ENCODE data around the gene FANCC.
A peak's percentile ranks its signal among the peaks of the same experiment; 100 is the strongest.
"Not testable (repeated sequence)": the region's sequence is repeated elsewhere in the genome, so short reads cannot be mapped to it uniquely, and the experiment has no call there.

Gene FANCC

DNA sequence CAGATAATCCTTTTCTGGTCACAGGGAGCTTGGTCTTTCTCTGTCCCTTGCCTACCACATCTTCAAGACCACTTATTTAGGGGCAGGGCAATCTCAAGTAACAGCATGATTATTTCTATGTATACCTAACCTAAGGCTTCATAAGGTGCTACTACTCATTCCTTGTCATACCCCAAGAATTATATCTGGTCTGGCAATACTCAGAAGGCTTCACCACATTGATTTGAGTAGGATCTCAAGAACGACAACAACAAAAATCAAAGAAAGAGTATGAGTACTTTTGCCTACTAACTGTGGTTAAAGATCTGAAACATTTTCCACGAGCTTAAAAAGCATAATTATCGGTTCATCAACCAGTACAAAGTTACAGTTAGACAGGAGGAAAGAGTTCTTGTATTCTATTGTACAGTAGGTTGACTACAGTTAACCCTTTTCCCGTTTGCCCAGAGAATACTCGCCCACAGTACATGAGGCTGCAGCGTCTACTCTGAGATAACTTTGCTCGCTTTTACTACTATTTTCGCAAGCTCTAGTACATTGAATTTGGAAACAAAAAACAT is 41.0 kb downstream of the FANCC start:
- no peak for DNase-seq

DNA sequence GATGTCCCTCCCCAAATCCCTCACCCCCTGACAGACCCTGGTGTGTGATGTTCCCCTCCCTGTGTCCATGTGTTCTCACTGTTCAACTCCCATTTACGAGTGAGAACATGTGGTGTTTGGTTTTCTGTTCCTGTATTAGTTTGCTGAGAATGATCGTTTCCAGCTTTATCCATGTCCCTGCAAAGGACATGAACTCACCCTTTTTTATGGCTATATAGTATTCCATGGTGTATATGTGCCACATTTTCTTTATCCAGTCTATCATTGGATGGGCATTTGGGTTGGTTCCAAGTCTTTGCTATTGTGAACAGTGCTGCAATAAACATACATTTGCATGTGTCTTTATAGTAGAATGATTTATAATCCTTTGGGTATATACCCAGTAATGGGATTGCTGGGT is 43.3 kb downstream of the FANCC start:
- not testable (repeated sequence) for DNase-seq

DNA sequence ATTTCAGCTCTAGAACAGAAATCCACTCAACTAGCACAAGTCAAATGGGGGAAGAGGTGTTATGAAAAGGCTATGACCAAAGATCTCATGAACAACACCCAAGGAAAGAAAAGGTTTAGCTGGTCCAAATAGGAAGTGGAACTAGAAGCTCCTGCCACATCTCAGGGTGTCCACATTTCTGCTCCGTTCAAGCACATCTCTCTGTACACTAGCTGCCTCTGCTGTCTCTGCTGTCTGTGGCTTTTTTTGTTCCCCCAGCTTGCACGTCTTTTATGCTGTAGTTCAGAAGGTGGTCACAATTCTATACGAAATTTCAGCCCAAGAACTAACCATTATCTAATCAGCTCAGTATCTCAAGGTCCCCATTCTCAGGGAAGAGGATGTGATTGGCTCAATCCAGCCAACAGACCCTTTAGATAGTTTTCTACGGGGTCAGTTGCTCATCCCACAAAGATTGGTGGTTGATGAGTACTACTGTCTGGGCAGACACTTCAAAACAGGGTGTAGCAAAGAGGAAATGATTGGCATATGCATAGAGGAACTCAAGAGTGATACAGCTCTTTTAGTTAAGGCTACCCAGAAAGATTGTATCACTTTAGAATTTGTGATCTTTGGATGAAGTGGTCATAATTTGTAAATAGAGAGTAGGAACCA is 44.0 kb downstream of the FANCC start:
- DNase-seq, result no peak

DNA sequence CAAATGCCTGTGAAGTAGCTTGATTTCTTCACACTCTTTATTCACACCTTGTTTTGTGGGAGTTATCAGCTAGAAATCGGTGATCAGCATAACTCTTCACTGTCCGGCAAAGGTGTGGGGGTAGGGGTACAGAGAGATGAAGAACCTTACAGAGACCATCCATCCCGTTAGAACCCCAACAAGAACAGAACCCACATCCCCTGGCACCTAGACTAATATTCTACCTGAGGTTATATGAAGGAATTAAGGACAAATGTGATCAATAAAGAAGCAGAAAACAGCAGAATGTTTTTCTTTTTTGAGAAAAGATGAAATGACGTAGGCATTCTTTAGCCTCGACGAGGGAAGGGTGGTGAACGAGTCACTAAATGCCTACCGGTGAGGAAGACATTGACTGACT is 44.7 kb downstream of the FANCC start:
- no peak for DNase-seq

DNA sequence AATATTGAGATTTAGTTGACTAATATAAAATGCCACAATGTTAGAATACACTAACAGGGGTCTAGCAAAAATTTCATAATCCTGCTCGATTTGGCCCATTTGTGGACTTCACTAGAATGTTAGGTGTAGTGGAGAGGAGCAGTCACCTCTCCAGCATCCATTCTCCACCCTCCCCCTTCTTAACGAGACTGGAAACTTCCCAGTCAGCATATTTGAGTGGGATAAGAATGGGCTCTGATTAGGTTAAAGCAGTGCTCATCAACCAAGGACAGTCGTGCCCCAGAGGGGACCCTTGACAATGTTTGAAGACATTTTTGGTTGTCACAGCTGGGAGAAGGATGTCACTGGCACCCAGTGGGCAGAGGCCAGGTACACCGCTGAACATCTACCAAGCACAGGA is 46.7 kb downstream of the FANCC start:
- DNase-seq, result no peak

DNA sequence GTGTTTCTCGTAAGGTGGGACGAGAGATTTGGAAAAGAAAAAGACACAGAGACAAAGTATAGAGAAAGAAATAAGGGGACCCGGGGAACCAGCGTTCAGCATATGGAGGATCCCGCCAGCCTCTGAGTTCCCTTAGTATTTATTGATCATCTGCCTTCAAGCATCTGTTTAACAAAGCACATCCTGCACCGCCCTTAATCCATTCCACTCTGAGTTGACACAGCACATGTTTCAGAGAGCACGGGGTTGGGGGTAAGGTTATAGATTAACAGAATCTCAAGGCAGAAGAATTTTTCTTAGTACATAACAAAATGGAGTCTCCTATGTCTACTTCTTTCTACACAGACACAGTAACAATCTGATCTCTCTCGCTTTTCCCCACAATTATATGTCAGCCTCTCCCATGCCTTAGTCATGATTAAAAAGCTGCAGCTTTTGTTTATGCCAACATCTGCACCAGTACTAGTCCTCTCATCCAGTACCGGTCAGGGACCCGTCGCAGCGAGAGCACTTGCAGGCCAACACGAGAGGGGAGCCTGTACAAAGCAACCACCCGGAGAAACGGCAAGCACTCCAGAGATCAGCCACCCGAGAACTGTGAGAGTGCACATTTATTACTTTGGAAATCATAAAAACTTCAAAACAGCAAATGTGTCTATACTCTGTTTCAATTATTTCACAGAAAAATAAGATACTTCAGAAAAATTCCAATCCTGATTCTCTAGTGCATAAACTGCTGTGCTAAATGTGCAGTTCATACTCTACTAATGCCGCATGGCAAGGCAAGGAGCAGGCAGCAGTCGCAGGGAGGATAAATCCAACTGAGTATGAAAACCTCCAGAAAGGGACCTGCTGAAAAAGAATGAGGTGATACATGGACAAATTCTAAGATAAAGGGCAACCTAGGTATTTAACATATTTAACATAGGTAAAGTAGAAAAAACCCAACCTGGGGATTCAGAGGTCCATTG is 47.4 kb downstream of the FANCC start:
- not testable (repeated sequence) for DNase-seq

DNA sequence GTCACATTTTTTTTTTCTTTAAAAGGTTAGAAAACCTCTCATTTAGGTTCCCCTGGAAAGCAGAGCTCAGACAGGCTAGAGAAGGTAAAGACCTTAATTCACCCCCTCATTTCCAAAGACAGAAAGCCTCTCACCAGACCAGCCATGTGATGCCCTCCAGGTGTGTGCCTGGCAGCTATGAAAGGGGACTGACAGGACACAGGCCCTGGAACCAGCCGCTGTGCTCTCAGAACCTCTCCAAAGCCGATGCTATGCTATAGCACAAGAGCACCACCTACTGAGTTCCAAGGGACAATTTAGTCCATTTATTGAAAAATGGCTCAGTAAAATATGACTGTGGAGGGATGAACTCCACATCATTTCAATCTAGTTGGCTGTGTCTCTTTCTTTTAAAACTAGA is 48.8 kb downstream of the FANCC start:
- DNase-seq, result peak; percentile 22

DNA sequence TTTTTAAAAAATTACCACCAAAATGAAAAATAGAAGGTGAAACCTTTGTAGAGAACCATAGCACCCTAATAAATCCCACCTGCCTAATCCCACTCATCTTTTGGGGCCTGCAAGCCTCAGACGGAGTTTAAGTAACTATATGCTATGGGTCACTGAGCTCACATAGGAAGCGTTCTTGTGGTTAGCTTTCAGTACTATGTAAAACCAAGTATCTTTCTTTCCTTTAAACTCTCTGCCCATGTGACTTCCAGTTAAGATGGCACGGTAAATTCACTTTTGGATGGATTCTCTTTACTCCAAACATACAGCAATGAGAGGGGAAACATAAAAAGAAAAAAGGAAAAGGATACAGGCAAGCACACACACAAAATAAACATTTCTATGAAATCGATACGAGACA is 50.9 kb downstream of the FANCC start:
- no peak for DNase-seq

DNA sequence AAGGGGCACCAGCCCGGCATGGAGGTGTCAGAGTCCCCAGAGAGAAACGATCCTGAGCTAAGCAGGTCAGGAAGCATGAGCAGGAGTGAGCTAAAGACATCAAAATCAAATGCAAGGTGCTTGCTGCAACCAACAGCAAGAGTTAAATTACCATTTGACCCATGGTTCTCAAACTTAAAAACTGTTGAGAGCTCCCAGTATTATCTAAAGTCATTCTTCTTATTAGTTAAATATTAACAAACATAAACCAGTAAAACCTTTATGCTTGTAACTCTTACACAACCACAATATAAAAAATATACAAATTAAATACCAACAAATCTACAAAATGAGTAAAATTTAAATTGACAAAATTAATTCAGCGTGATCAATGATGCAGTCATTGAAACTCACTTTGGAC is 51.5 kb downstream of the FANCC start:
- no peak for DNase-seq

DNA sequence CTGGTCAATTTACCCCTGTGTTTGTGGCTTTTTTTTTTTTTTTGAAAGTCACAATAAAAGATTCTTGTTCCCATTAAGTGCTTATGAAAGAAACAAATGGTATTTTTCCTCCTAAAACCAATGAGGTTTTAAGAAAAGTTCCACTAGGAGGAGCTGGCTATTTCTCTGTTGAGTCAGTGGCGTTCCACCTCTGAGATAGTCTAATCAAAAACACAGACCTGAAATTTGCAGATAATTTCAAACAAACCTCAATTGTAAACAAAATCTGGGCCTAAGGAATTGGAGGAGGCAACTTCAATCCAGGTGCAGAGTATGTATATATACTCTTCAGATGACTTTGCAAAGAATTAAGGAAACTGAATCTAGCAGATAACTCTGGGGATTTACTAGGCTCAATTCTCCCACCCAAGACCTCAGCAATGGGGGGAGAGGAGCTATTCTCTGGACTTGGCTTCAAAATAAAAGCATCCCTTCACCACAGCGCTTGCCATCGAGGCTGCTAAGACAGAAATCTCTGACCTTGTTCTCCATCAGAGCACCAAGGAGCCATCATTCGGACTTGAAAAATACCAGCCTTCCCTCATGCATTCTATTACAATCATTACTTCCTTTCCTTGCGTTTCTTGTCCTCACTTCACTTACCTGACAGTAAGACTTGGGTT is 52.4 kb downstream of the FANCC start:
- DNase-seq, result no peak

DNA sequence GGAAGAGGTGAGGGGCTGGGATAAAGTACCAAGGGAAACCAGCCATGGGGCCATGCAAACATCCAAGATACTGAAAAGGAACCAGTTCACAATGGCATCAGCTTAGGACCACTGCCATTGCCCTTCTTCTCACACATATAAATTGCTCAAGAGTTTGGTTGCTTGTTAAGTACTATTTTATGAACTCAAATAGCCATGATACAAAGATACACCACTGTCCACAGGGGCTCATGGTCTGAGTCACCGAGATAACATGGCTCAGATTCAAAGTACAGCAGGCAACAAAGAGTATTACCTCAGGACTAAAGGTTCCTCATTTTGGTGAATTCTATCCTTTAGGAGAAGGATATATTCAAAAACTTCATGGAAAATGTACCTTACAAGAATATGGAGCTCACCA is 55.6 kb downstream of the FANCC start:
- no peak for DNase-seq

DNA sequence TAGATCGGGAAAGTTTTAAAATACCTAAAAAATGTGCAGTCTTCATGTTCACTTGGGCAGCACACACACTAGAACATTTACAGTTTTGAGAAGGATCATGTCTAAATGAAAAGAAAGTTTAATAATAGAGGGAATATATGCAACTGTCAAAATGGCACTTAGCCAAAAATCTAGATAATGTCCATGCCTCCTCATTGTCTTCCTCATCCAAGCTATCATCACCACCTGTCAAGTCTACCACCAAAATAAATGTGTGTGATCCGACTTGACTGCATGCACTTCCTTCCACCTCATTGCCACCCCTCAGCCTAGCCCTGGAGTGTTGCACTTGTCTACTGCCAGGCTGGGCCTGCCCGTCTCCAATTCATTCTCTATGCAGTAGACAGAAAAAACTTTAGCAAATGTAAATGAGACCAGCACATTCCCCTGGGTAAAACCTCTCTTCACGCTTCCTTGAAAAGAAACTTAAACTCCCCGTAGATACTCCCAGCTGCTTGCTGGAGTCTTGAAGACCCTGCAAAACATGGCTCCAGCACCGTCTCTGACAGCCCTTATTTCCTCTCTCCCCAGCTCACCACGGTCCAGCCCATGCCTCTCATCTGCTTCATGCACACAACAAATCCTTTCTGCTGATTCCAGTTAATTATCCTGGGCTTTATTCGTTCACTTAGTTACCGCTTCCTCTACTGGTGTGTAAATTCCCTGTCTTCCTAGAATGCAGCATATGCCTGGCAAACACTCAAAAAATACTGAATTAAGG is 66.9 kb downstream of the FANCC start:
- DNase-seq, result no peak

DNA sequence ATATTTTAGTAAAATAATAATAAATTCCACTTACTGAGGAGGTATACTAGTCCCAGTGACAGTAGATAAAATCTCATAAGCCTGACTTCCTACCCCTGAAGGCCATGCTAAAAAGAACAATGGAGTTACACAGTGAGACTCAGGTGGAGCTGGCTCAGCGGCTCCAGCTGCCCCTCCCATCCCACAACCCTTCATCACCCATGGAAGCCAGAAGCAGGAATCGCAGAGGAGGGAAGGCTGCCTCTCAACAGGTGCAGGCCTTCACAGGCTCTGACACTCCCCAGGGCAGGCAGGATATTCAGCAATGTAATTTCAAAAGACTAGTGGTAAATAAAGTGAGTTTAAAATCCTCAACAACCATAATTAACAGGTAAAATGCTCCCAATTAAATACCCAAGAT is 67.5 kb downstream of the FANCC start:
- no peak for DNase-seq

DNA sequence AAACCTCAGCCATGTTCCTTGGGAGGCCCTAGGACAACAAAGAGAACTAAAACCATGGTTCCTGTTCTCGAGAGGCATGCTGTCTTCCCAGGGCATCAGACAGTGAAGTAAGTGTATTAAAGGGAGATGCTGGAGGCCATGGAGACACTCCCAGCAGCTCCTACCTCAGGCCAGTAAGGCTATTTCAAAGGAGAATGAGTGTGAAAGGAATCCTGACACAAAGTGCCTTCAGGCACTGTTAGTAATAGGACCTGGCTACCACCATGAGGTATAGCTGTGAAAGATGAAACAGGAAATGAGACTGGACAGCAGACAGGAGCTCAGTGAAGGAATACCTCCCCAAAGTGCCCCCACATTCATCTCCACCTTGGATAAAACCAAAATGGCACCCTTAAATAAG is 71.0 kb downstream of the FANCC start:
- no peak for DNase-seq

DNA sequence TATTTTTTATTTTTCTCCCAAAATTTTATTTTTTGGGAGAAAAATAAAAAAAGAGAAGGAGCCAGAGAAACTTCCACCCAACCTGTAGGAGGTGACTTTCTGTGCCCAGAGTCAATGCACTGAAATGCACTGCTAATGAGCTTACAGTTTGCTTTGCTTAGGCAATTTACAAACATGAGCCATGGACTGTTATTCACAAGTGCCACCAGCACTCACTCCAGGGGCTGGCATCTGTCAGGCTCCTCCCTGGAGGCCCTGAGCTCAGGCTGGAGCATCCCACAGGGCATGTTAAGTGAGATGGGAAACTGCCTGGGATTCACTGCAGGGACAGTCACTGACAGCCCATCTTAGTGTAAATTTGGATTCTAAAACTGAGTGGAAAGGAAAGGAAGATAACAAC is 74.9 kb downstream of the FANCC start:
- no peak for DNase-seq

DNA sequence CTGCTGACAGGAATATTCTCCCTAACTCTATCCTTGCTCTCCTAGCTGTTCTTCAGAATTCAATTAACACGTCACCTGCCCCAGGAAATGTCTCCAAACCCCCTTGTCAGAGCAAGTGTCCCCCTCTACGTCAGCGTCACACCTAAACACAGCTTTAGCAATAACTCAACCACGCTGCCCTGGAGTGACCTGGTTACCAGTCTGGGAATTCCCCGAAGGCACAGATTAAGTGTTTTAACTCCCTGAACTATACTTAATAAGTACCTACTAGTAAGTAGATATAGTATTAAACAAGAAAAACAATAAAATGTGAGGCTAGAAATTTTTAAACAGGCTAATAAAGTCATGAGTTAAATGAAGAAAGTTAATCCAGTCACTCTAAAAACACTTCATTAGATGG is 78.4 kb downstream of the FANCC start:
- no peak for DNase-seq

DNA sequence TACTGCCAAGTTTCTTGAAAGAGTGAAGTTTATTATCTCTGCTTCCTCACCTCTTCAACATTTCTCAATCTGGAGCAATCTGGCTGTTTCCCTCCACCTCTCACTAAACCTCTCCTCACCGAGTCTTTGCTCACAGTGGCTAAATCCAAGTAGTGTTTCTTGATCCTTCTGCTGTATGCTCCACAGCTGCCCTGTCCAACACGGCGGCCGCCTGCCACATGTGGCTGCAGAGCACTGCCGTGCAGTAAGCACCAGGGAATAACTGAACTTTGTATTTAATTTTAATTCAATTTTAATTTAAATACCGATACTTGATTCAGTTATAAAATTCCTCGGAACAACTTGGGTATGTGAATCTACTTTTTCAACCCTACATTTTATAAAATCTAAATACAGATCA is 80.2 kb downstream of the FANCC start:
- DNase-seq, result no peak

DNA sequence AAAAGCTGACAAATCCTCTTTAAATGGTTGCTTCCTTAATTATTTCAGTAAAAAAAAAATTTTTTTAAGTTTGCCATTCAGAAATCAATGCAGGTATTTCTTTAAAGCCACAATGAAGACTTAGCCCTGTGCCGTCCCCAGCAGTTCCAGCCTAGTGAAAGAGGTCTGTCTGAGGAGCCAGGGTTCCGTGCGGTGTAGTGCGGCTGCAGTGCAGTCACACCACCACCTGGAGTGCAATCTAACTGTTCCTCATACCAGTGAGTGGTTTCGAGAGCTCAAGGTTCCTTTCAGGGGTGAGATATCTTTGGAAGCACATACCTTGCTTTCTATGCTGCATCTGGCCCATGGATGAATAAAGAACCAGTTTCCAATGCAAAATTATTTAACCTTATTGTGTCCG is 87.5 kb downstream of the FANCC start:
- DNase-seq, result no peak

DNA sequence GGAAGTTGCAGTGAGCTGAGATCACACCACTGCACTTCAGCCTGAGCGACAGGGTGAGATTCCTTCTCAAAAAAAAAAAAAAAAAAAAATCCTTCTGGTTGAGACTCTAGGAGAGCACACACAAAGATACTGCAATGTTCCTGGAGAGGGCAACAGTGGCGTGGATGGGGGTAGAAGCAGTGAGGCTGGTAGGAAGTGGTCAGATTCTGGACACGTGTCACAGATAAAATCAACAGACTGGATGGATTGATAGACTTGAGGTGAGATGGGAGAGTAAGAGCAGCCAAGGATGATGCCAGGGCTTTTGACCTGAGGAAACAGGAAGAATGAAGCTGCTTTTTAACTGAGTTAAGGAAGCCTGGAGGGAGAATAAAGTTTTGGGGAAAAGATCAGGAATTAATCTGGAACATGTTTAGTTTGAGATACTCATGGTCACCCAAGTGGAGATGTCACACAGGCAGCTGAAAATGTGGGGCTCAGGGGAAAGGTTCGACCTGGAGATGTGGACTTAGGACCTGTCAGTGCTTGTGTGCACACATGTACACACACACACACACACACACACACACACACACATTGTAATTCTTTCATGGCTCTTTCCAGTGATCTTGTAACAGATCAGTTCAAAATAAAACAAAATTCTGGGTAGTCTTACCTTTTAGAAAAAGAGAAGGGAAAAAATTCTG is 88.1 kb downstream of the FANCC start:
- DNase-seq, result no peak

DNA sequence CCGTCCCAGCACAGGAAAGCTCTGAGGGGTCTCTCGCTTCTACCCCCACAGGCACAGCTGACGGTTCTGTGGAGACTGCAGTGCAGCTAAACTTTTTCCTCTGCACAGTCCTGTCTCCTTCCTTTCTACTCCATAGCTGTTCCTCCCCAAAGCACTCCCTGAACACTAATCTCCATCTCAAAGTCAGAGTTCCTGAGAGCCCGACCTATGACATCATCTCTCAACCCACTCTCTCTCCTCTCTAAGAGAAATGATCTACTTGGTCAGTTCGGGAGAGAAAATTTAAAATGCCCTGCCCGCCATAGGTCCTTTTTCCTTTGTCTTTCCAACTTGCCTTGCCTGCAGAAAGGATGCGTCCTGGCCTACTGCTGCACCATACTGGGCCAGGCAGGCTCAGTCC is 90.6 kb downstream of the FANCC start:
- DNase-seq, result no peak

DNA sequence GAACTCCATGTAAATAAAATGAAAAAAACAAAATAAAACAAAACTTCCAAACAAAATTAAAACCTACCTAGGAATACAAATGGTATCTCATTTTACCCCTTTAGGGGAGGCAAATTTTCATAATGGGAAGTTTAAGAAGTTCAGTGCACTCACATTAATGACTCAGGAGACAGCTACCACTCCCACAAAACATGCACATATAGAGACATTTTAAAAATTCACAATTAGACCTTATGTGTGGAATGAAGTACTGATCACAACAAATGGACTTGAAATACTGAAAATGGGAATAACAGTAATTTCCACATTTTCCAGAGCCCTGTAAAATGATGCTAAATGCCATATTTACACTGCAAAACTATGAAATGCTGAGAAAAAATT is 91.8 kb downstream of the FANCC start:
- no peak for DNase-seq

DNA sequence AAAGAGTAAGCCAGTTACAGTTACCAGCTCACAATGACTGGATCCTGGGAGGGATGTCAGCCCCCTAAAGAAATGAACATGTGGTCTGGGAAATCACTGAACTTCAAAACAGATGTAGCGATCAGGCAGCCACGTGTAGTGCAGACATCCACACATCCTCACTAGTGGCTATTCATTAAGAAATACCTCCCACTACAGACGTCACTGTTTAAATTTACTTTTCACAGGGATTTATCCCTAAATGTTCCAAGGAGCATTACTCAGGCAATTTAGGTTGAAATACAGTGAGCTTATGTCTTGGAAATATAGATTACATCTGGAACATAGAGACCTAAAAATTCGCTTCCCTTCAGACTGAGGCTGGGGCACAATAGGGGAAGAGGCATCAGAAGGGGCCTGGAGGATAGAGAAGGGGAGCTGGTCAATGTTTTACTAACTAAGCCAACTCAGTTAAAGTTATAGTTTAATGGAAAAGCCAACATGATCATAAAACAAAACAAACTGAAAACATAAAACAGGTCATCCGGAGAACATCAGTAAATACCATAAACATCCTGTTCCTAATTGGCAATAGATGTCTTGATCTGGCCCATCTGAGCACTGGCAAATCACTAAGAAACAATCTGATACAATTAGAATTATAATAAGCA is 92.3 kb downstream of the FANCC start:
- DNase-seq, result no peak
